DMS153 (cell line): ENCODE results near the gene SRGN.
"Not testable (repeated sequence)": the region's sequence is repeated elsewhere in the genome, so short reads cannot be mapped to it uniquely, and the experiment has no call there.

Source experiments
- DNase-seq: peaks from one replicate; lab custom pipeline; 2025; lab: John Stamatoyannopoulos, UW

Gene SRGN

DNA sequence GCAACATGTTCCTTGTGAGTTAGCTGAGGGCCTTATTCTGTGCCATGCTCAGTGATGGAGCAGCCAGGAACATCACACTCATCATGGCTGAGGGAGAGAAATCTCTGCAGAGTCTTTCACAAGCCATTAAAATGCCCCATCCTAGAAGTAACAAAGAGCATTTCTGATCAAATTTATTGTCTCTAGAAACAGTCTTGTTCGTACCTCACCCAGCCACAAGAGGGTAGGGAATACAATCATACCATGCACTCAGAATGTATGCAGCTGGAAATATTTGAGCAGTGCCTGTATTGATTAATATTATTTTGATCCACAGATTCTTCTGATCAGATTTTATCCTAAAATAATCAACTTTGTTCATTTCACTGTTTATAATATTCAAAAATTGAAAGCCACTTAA lies 53.4 kb downstream of the SRGN start:
- no peak for DNase-seq

DNA sequence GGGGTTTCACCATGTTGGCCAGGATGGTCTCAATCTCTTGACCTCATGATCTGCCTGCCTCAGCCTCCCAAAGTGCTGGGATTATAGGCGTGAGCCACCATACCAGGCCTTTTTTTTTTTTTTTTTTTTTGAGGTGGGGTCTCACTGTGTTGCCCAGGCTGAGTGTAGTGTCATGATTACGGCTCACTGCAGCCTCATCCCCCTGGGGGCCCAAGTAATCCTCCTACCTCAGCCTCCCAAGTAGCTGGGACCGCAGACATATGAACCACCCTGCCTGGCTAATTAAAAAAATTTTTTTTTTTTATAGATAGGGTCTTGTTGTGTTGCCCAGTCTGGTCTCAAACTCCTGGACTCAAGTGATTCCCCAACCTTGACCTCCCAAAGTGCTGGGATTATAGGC lies 54.2 kb downstream of the SRGN start:
- not testable (repeated sequence) for DNase-seq

DNA sequence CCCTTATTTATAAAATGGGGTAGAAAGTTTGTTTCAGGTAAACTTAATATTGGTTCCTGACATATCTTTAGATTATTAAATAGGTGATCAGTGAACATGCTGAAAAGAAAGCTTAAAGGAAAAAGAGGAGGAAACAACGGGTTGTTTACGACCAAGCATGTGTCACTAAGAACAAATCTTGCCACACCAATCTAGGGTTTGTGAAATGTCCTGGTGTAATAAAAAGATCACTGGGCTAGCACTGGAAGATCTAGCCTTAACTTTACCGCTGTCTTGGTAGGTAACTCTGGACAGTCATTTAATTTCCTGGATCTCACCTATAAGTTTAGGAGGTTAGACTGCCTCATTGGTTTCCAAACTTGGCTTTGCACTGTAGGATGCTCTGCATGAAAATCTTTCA lies 55.1 kb downstream of the SRGN start:
- DNase-seq, result no peak

DNA sequence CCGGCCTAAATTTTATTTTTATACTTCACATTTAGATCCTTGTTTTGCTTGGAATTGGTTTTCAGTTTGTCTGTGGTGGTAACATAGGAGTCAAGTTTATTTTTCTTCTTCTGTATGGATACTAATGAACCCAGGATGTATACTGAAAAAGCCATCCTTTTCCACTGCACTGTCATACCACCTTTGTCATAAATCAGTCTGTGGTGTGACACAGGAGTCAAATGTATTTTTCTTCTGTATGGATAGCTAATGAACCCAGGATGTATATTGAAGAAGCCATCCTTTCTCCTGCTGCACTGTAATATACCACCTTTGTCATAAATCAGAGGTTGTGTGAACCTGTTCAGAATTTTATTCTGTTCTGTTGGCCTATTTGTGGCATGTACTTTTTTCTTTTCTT lies 57.4 kb downstream of the SRGN start:
- no peak for DNase-seq

DNA sequence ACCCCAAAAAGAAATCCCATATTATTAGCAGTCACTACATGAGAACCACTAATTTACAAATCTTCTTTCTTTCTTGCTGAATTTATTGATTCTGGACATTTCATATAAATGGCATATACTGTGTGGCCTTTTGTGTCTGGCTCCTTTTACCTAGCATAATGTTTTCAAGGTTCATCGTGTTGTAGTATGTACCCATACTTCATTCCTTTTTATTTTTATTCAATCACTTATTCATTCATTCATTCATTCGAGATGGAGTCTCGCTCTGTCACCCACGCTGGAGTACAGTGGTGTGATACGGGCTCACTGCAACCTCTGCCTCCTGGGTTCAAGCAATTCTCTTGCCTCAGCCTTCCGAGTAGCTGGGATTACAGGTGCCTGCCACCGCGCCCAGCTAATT lies 58.0 kb downstream of the SRGN start:
- DNase-seq, result no peak

DNA sequence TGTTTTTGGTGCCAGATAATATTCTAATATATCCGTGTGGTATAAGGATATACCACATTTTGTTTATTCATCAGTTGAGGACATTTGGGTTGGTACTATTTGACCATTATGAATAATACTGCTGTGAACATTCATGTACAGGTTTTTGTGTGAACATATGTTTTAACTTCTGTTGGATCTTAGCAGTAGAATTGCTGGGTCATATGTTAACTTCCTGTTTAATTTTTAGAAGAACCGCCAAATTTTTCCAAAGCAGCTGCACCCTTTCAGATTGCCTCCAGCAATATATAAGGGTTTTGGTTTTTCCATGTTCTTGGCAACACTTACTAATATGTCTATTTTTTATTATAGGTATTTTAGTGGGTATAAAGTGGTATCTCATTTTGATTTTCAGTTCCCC lies 58.9 kb downstream of the SRGN start:
- DNase-seq, result no peak

DNA sequence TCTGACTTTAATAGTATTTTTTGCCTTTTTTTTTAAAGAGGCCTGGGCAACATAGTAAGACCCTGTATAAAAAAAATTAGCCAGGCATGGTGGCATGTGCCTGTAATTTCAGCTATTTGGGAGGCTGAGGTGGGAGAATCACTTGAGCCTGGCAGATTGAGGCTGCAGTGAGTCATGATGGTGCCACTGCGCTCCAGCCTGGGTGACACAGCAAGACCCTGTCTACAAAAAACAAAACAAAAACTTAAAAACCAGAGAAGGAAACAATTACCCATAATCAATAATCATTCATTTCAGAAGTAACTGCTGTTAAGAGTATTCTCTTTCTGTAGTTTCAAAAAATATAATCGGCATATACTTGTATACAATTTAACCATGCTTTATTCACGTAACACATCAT lies 64.1 kb downstream of the SRGN start:
- no peak for DNase-seq

DNA sequence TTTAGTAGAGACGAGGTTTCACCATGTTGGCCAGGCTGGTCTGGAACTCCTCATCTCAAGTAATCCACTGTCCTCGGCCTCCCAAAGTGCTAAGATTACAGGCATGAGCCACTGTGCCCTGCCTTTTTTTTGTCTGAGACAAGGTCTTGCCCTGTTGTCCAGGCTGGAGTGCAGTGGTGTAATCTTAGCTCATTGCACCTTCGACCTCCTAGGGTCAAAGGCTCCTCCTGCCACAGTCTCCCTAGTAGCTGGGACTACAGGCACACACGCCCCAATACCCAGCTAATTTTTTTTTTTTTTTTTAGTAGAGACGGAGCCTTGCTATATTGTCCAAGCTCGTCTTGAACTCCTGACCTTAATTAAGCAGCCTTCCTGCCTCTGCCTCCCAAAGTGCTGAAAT lies 65.3 kb downstream of the SRGN start:
- no peak for DNase-seq
